ENCODE measurements around the gene C2orf81.
"Not testable (repeated sequence)": the region's sequence is repeated elsewhere in the genome, so short reads cannot be mapped to it uniquely, and the experiment has no call there.

C2orf81 gene

GRCh38 chr2:74424995-74425406, 3.6 kb upstream of the C2orf81 start:
- no peak for DNase-seq (ENCODE audit: low read depth)
- H3K4me3 ChIP-seq (ENCODE audit: low read depth, low read length): no peak overlapping the region

- DNase-seq (ENCODE audit: low read depth): no peak
- no peak overlapping the region for H3K4me3 ChIP-seq (ENCODE audit: low read depth, low read length)
Observed at GRCh38 chr2:74424139-74424992, 2.9 kb upstream of the C2orf81 start.

GRCh38 chr2:74423231-74424095, 2.0 kb upstream of the C2orf81 start:
- no peak for DNase-seq (ENCODE audit: low read depth)
- H3K4me3 ChIP-seq (ENCODE audit: low read depth, low read length): no peak overlapping the region

- peak overlapping the region; percentile 82 for H3K4me3 ChIP-seq (ENCODE audit: low read depth, low read length)
- not testable (repeated sequence) for DNase-seq (ENCODE audit: low read depth)
Observed at GRCh38 chr2:74420443-74421103, 846 bp downstream of the C2orf81 start.

GRCh38 chr2:74420006-74420405, 1.4 kb downstream of the C2orf81 start:
- no peak for DNase-seq (ENCODE audit: low read depth)
- no peak overlapping the region for H3K4me3 ChIP-seq (ENCODE audit: low read depth, low read length)

- DNase-seq (ENCODE audit: low read depth): no peak
- no peak overlapping the region for H3K4me3 ChIP-seq (ENCODE audit: low read depth, low read length)
Observed at GRCh38 chr2:74419345-74419744, 2.1 kb downstream of the C2orf81 start.

- DNase-seq (ENCODE audit: low read depth): no peak
- H3K4me3 ChIP-seq (ENCODE audit: low read depth, low read length): no peak overlapping the region
Observed at GRCh38 chr2:74418312-74418711, 3.1 kb downstream of the C2orf81 start.

- H3K4me3 ChIP-seq (ENCODE audit: low read depth, low read length): no peak overlapping the region
- DNase-seq (ENCODE audit: low read depth): no peak
Observed at GRCh38 chr2:74417763-74418162, 3.7 kb downstream of the C2orf81 start.

GRCh38 chr2:74417197-74417596, 4.2 kb downstream of the C2orf81 start:
- no peak for DNase-seq (ENCODE audit: low read depth)
- no peak overlapping the region for H3K4me3 ChIP-seq (ENCODE audit: low read depth, low read length)

- H3K4me3 ChIP-seq (ENCODE audit: low read depth, low read length): no peak overlapping the region
- no peak for DNase-seq (ENCODE audit: low read depth)
Observed at GRCh38 chr2:74416778-74417177, 4.6 kb downstream of the C2orf81 start.

- peak overlapping the region; percentile 40 for H3K4me3 ChIP-seq (ENCODE audit: low read depth, low read length)
- DNase-seq (ENCODE audit: low read depth): no peak
Observed at GRCh38 chr2:74415762-74416395, 5.5 kb downstream of the C2orf81 start.

GRCh38 chr2:74414881-74415761, 6.3 kb downstream of the C2orf81 start:
- peak overlapping the region; percentile 40 for H3K4me3 ChIP-seq (ENCODE audit: low read depth, low read length)
- DNase-seq (ENCODE audit: low read depth): no peak

GRCh38 chr2:74414441-74414840, 7.0 kb downstream of the C2orf81 start:
- no peak for DNase-seq (ENCODE audit: low read depth)
- H3K4me3 ChIP-seq (ENCODE audit: low read depth, low read length): peak overlapping the region; percentile 40

- H3K4me3 ChIP-seq (ENCODE audit: low read depth, low read length): no peak overlapping the region
- no peak for DNase-seq (ENCODE audit: low read depth)
Observed at GRCh38 chr2:74413001-74413698, 8.3 kb downstream of the C2orf81 start.

- H3K4me3 ChIP-seq (ENCODE audit: low read depth, low read length): no peak overlapping the region
- DNase-seq (ENCODE audit: low read depth): no peak
Observed at GRCh38 chr2:74407682-74408081, 13.7 kb downstream of the C2orf81 start.

- no peak overlapping the region for H3K4me3 ChIP-seq (ENCODE audit: low read depth, low read length)
- no peak for DNase-seq (ENCODE audit: low read depth)
Observed at GRCh38 chr2:74406035-74406434, 15.4 kb downstream of the C2orf81 start.

- H3K4me3 ChIP-seq (ENCODE audit: low read depth, low read length): no peak overlapping the region
- DNase-seq (ENCODE audit: low read depth): no peak
Observed at GRCh38 chr2:74401891-74402290, 19.5 kb downstream of the C2orf81 start.

GRCh38 chr2:74399785-74400184, 21.6 kb downstream of the C2orf81 start:
- no peak overlapping the region for H3K4me3 ChIP-seq (ENCODE audit: low read depth, low read length)
- no peak for DNase-seq (ENCODE audit: low read depth)
